Measurements from ENCODE around the gene OPN1MW2.
"Not testable (repeated sequence)": the region's sequence is repeated elsewhere in the genome, so short reads cannot be mapped to it uniquely, and the experiment has no call there.

OPN1MW2 gene

GRCh38 chrX:154219456-154219855, at the start of gene OPN1MW2:
OPN1MW2 (plus strand) TSS chrX:154219756; CDS start chrX:154219816, 60 bp downstream.
- DNase-seq = not testable (repeated sequence)

GRCh38 chrX:154172535-154172943, 47.0 kb upstream of the OPN1MW2 start:
- not testable (repeated sequence) for DNase-seq

GRCh38 chrX:154174356-154174755, 45.2 kb upstream of the OPN1MW2 start:
- DNase-seq = not testable (repeated sequence)

- not testable (repeated sequence) for DNase-seq
These were observed 37.3 kb upstream of the OPN1MW2 start, which contains the start of gene OPN1MW for GRCh38 chrX:154182296-154182695. OPN1MW (plus strand) TSS chrX:154182596; CDS start chrX:154182678, 82 bp downstream.

GRCh38 chrX:154183794-154184193, 35.8 kb upstream of the OPN1MW2 start:
- DNase-seq = not testable (repeated sequence)

- not testable (repeated sequence) for DNase-seq
These were observed 26.7 kb upstream of the OPN1MW2 start for GRCh38 chrX:154192846-154193245.

- DNase-seq = not testable (repeated sequence)
These were observed 25.2 kb upstream of the OPN1MW2 start for GRCh38 chrX:154194316-154194715.

- not testable (repeated sequence) for DNase-seq
These were observed 23.1 kb upstream of the OPN1MW2 start for GRCh38 chrX:154196466-154196865.

GRCh38 chrX:154209670-154210418, 9.7 kb upstream of the OPN1MW2 start:
- DNase-seq = not testable (repeated sequence)

- not testable (repeated sequence) for DNase-seq
These were observed 8.5 kb upstream of the OPN1MW2 start for GRCh38 chrX:154211057-154211456.

GRCh38 chrX:154211499-154211898, 8.1 kb upstream of the OPN1MW2 start:
- not testable (repeated sequence) for DNase-seq

- not testable (repeated sequence) for DNase-seq
These were observed 5.7 kb downstream of the OPN1MW2 start for GRCh38 chrX:154225292-154225691.

- DNase-seq = not testable (repeated sequence)
These were observed 7.2 kb downstream of the OPN1MW2 start for GRCh38 chrX:154226706-154227105.

- DNase-seq = not testable (repeated sequence)
These were observed 11.9 kb downstream of the OPN1MW2 start for GRCh38 chrX:154231443-154231842.

GRCh38 chrX:154233620-154234019, 14.1 kb downstream of the OPN1MW2 start:
- not testable (repeated sequence) for DNase-seq

GRCh38 chrX:154238939-154239559, 19.5 kb downstream of the OPN1MW2 start:
- DNase-seq = not testable (repeated sequence)

GRCh38 chrX:154239982-154240503, 20.5 kb downstream of the OPN1MW2 start:
- DNase-seq = not testable (repeated sequence)

- not testable (repeated sequence) for DNase-seq
These were observed 28.0 kb downstream of the OPN1MW2 start for GRCh38 chrX:154247377-154248045.

- DNase-seq = not testable (repeated sequence)
These were observed 28.5 kb downstream of the OPN1MW2 start for GRCh38 chrX:154248076-154248475.

GRCh38 chrX:154257282-154257681, 37.7 kb downstream of the OPN1MW2 start, which contains the start of gene OPN1MW3:
OPN1MW3 (plus strand) TSS chrX:154257582; CDS start chrX:154257620, 38 bp downstream.
- not testable (repeated sequence) for DNase-seq

GRCh38 chrX:154258711-154259110, 39.2 kb downstream of the OPN1MW2 start:
- DNase-seq = not testable (repeated sequence)

GRCh38 chrX:154263072-154263471, 43.5 kb downstream of the OPN1MW2 start:
- DNase-seq = not testable (repeated sequence)

- DNase-seq = not testable (repeated sequence)
These were observed 49.7 kb downstream of the OPN1MW2 start for GRCh38 chrX:154269245-154269644.

Measured in activated CD4-positive, CD25-positive, alpha-beta regulatory T cell treated with anti-CD3 and anti-CD28 coated beads, Interleukin-2, amount 50 U/mL, for 72 hours (primary cell).